ENCODE data around the gene SV2C. TPM values are rescaled to one million over a fixed set of nuclear protein-coding genes. Genes with fewer than 3 reads are reported as not detected.
"Not testable (repeated sequence)": the region's sequence is repeated elsewhere in the genome, so short reads cannot be mapped to it uniquely, and the experiment has no call there.

The SV2C gene
- total RNA-seq, 2 donors from 2014 or later = 0.20 to 0.35 TPM

- TF ChIP-seq CTCF (IDR thresholded peaks at IDR 0.05) = no peak
- no peak overlapping the region for H3K27ac ChIP-seq
Observed at GRCh38 chr5:76365561-76365960, 282.4 kb downstream of the SV2C start.

GRCh38 chr5:76366596-76366995 lies 283.4 kb downstream of the SV2C start:
- TF ChIP-seq CTCF (IDR thresholded peaks at IDR 0.05) = no peak
- Histone ChIP-seq H3K36me3 (no peaks in the 10 kb centered on the region), H3K9me3 (no peaks in the 10 kb centered on the region), H3K4me1 (no peaks in the 10 kb centered on the region), H3K27me3 (no peaks in the 10 kb centered on the region), H3K27ac (no peak overlapping the region), H3K9ac (ENCODE audit: low read depth in 2 of 2, low read length in 2 of 2) (no peak overlapping the region), H3K4me3 (no peak overlapping the region)
- intact Hi-C loops (cut with DNase I) = no loop called here
- DNase-seq = no peak

More at GRCh38 chr5:76365561-76365960, 282.4 kb downstream of the SV2C start:
- Histone ChIP-seq H3K4me1 (no peaks in the 10 kb centered on the region), H3K36me3 (no peaks in the 10 kb centered on the region), H3K9ac (ENCODE audit: low read depth in 2 of 2, low read length in 2 of 2) (no peak overlapping the region), H3K4me3 (no peak overlapping the region), H3K27me3 (no peaks in the 10 kb centered on the region), H3K9me3 (no peaks in the 10 kb centered on the region)
- intact Hi-C loops (cut with DNase I) = no loop called here
- DNase-seq = no peak

GRCh38 chr5:76367623-76368371 lies 284.6 kb downstream of the SV2C start:
- intact Hi-C loops (cut with DNase I) = no loop called here
- Histone ChIP-seq H3K9me3 (no peaks in the 10 kb centered on the region), H3K9ac (ENCODE audit: low read depth in 2 of 2, low read length in 2 of 2) (no peak overlapping the region), H3K4me3 (no peak overlapping the region), H3K27ac (no peak overlapping the region), H3K27me3 (no peaks in the 10 kb centered on the region), H3K36me3 (no peaks in the 10 kb centered on the region), H3K4me1 (peaks cover 5% of the 10 kb centered on the region)
- TF ChIP-seq CTCF (IDR thresholded peaks at IDR 0.05) = no peak
- DNase-seq = no peak

- H3K9me3 ChIP-seq = no peaks in the 10 kb centered on the region
- no peaks in the 10 kb centered on the region for H3K27me3 ChIP-seq
- no peak for TF ChIP-seq CTCF (IDR thresholded peaks at IDR 0.05)
- H3K9ac ChIP-seq (ENCODE audit: low read depth in 2 of 2, low read length in 2 of 2) = no peak overlapping the region
- no peak overlapping the region for H3K27ac ChIP-seq
- no peak for DNase-seq
- H3K4me3 ChIP-seq = no peak overlapping the region
- intact Hi-C loops (cut with DNase I) = no loop called here
- H3K36me3 ChIP-seq = no peaks in the 10 kb centered on the region
- peaks cover 5% of the 10 kb centered on the region for H3K4me1 ChIP-seq
Observed at GRCh38 chr5:76368941-76369340, 285.8 kb downstream of the SV2C start.

- intact Hi-C loops (cut with DNase I); H3K9ac ChIP-seq (ENCODE audit: low read depth in 2 of 2, low read length in 2 of 2): not testable (repeated sequence)
Observed at GRCh38 chr5:76369668-76370067, 286.5 kb downstream of the SV2C start.

GRCh38 chr5:76371960-76372322 lies 288.8 kb downstream of the SV2C start:
- intact Hi-C loops (cut with DNase I) = no loop called here
- no peak for DNase-seq
- H3K4me1 ChIP-seq = peaks cover 5% of the 10 kb centered on the region
- H3K27me3 ChIP-seq = no peaks in the 10 kb centered on the region
- H3K9ac ChIP-seq (ENCODE audit: low read depth in 2 of 2, low read length in 2 of 2) = no peak overlapping the region
- TF ChIP-seq CTCF (IDR thresholded peaks at IDR 0.05) = no peak
- H3K27ac ChIP-seq = no peak overlapping the region
- no peaks in the 10 kb centered on the region for H3K9me3 ChIP-seq
- no peak overlapping the region for H3K4me3 ChIP-seq
- H3K36me3 ChIP-seq = no peaks in the 10 kb centered on the region

More at GRCh38 chr5:76369668-76370067, 286.5 kb downstream of the SV2C start:
- not testable (repeated sequence) for H3K27ac ChIP-seq, H3K4me1 ChIP-seq, DNase-seq, H3K27me3 ChIP-seq, H3K9me3 ChIP-seq, H3K36me3 ChIP-seq, H3K4me3 ChIP-seq
